Left lobe of liver (tissue), 2 donors: ENCODE data around the gene WDR11. TPM values are rescaled to one million over a fixed set of nuclear protein-coding genes. Genes with fewer than 3 reads are reported as not detected.
"Not testable (repeated sequence)": the region's sequence is repeated elsewhere in the genome, so short reads cannot be mapped to it uniquely, and the experiment has no call there.

Experiments used
- ATAC-seq: fragments of 200-7000 bp; cut with Tn5 transposase; one replicate; pipeline ENCODE4 v1.9.1; 2020; ENCODE audit warnings: mild to moderate bottlenecking, moderate library complexity
- DNase-seq: peaks from one replicate; pipeline ENCODE4 v3.0.0-alpha.2; 2020; ENCODE audit warnings: low spot score
- total RNA-seq: library from RNA; stranded (reverse); gene quantifications from one replicate; pipeline ENCODE4 v1.2.1, GENCODE V29; 2021
- donor health status: DM: no; HTN: no; CAD: no; lungs with moderate emphysema.
- donor health status: DM: no; HTN: yes; CAD: no.

WDR11 gene
- total RNA-seq, 1 donor from 2014 or later, result 21.9 TPM

GRCh38 chr10:120838941-120839340, 12.2 kb upstream of the WDR11 start:
- no peak for DNase-seq
- no peak for ATAC-seq

GRCh38 chr10:120841522-120842189, 9.5 kb upstream of the WDR11 start:
- peak; percentile 60 for DNase-seq
- ATAC-seq, result peak; percentile 98

DNA sequence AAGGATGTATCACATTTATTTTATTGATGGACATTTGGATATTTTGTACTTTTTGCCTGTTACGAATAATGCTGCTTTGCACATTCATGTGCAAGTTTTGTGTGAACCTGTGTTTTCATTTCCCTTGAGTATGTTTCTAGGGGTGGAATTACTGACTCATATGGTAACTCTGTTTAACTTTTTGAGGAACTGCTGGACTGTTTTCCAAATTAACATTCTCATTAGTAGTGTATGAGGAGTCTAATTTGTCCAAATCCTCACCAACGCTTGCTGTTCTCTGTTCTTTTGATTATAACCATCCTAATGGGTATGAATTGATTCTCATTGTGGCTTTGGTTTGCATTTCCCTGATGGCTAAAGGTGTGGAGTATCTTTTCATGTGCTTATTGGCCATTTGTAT, 3.2 kb downstream of the WDR11 start:
- ATAC-seq (no peak), DNase-seq (no peak)

DNA sequence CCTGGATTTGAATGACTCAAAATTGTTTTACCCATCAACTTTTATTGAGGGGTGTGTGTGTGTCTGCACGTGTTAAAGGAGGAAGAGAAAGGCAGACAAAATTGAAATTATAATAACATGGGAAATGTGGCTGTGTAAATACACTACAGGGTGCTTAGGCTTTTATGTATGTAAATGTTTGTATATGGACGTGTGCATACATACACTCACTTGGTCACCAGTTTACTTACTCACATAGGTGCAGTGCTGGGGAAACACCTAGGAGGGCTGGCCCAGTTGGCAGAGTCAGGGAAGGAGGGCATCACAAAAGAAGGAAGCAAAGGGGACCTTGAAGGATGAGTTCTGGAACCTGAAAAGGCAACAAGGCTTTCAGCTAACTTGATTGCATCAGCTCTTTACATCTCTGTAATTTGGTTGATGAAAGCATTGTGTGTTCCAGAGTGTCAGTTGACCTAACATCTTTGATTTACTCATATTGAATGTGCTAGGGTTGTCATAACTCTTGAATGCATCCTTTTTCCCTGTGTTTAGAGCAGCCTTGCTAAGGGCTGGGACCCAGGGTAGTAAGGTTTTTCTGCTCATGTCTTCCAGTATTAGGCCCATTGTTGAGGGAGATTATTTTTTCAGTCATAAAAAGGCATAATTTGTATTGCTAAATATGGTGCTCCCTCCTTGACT, 10.2 kb downstream of the WDR11 start:
- DNase-seq (no peak), ATAC-seq (no peak)

- DNase-seq (no peak), ATAC-seq (no peak)
Observed at GRCh38 chr10:120873741-120874140, 22.6 kb downstream of the WDR11 start.

- no peak for ATAC-seq
Observed at GRCh38 chr10:120883071-120883470, 31.9 kb downstream of the WDR11 start.

DNA sequence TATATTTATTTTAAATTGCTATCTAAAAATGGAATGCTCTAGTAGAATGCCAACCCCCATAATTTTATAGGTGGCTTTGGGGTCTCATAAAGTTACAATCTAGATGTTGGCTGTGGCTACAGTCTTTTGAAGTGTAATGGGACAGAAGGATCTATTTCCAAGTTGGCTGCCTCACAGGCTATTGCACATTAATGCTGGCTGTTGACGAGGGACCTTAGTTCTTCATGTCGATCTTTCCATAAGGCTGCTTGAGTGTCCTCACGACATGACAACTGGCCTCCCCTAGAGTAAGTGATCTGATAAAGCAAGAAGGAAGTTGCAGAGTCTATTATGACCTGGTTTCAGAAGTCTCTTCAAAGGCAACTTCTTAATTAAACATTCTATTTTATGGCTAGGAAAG, 36.3 kb downstream of the WDR11 start:
- no peak for ATAC-seq
- DNase-seq, result no peak

More at GRCh38 chr10:120883071-120883470, 31.9 kb downstream of the WDR11 start:
- no peak for DNase-seq

DNA sequence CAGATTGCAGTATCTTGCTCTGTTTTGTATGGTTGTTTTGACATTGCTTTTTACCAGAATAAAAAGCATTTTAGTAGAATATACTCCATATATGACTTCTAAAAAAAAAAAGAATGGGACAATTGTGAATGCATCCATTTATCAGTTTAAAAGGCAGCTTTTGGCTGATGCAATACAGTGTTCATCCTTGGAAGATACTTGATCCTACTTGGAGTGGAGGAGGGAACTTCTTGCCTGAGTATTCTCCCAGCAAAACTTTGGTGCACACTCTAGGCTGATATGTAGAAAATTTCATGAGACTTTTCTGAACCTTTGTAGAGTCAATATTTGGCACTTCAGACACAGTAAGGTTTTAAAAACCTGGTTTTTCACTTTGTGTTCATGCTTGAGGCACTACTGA, 40.2 kb downstream of the WDR11 start:
- DNase-seq (no peak), ATAC-seq (no peak)

GRCh38 chr10:120894556-120894955, 43.4 kb downstream of the WDR11 start:
- ATAC-seq (no peak), DNase-seq (no peak)

GRCh38 chr10:120897343-120897742, 46.2 kb downstream of the WDR11 start:
- ATAC-seq, result no peak
- DNase-seq, result no peak

DNA sequence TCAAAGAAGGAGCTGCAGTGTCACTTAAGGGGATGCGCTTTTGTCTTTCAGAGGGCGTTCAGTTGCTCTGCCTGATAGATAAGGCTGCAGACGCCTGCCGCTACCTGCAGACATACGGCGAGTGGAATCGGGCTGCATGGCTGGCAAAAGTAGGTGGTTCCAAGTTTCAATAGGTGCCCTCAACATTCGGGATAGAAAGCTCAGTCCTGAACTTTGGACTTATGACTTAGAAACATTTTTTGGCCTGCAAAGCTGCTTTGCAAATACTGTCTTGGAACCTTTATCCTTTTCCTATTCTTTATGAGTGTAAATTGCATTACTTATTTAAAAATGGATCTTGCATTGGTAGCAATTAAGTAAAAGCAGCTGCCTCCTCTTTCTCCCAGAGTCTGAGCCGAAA, 54.1 kb downstream of the WDR11 start:
- ATAC-seq (peak; percentile 54), DNase-seq (no peak)

GRCh38 chr10:120917521-120918250, 66.5 kb downstream of the WDR11 start:
- no peak for DNase-seq
- ATAC-seq, result no peak

- DNase-seq, result not testable (repeated sequence)
Observed at GRCh38 chr10:120923886-120924285, 72.7 kb downstream of the WDR11 start.

GRCh38 chr10:120926611-120927010, 75.4 kb downstream of the WDR11 start:
- DNase-seq (no peak), ATAC-seq (no peak)

More at GRCh38 chr10:120923886-120924285, 72.7 kb downstream of the WDR11 start:
- ATAC-seq, result not testable (repeated sequence)

GRCh38 chr10:120927352-120927751, 76.2 kb downstream of the WDR11 start:
- DNase-seq (no peak), ATAC-seq (no peak)

GRCh38 chr10:120929166-120929565, 78.0 kb downstream of the WDR11 start:
- ATAC-seq (no peak), DNase-seq (no peak)

- no peak for ATAC-seq
- no peak for DNase-seq
Observed at GRCh38 chr10:120931423-120931822, 80.3 kb downstream of the WDR11 start.

DNA sequence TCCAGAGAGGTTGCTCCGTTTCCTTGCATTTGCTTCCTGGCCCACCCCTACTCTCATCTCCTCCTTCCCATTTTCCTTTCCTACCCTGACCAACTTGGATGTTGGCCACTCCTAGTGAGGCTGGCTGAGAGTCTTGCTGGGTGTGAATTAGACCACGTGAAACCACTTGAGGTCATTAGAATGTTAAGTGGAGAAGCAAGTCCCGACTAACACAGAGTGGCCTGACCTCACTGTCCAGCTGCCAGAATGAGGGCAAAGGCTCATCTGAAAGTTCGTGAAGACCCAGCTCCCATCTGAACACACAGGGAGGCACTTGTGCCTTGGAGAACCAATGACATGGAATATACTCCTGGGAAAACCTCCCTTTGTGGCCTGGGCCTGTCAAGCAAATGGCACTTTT, 80.8 kb downstream of the WDR11 start:
- no peak for ATAC-seq
- no peak for DNase-seq

DNA sequence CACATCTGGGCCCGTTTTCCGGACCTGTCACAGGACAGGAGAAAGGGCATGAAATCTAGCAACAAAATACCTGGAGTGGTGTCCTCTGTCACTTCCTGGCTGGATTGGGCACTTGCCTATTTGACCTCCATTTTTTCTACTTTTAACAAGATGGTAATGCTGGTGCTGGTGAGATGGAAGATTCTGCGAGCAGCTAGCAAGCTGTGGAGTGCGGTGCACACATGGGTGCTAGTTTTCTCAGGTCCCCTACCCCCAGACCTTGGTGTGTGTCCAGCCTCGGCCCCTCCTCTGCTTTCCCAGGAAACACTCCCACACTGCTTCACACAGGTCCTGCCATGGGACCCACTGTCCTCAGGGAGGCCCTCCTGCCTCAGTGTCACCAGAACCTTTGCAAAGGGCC, 87.7 kb downstream of the WDR11 start:
- no peak for ATAC-seq
- DNase-seq, result no peak

- no peak for ATAC-seq
- DNase-seq, result no peak
Observed at GRCh38 chr10:120940299-120940900, 89.2 kb downstream of the WDR11 start.

DNA sequence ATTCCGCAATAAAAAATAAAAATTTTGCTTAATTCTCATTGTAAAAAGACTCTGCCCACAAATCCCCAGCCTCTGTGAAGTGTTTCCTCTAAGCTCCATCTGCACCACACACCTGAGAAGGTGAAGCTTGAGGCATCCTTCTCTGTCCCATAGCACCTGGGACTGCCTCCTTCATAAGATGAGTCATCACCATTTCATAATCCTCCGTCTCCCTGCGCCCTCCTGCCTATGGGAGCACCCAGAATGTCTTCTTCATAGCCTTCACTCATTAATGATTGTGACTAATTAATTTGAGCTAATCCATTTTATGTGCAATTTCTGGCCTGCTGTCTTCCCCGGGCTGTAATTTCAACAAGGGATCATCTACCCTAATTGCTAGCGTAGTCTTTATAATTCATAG, 90.3 kb downstream of the WDR11 start:
- ATAC-seq, result no peak
- no peak for DNase-seq
